HepG2 (cell line): ENCODE data around the gene GLI3. TPM values are rescaled to one million over a fixed set of nuclear protein-coding genes. Genes with fewer than 3 reads are reported as not detected.

Source experiments
- HMG20A ChIP-seq: IDR thresholded peaks from 2 replicates; pipeline ENCODE4 v1.6.1; 2016; ENCODE audit warnings: borderline replicate concordance
- SUZ12 ChIP-seq: fragments of 150-350 bp; IDR thresholded peaks from 2 replicates; pipeline ENCODE4 v1.6.1; 2014; ENCODE audit warnings: low read depth, low read length
- TOPORS ChIP-seq: sonication (generic); formaldehyde crosslinking; IDR thresholded peaks from 2 replicates; pipeline ENCODE4 v1.8.0; 2023; ENCODE audit warnings: mild to moderate bottlenecking, missing genetic modification reagents
- ZNF143 ChIP-seq: sonication (generic); formaldehyde crosslinking; IDR thresholded peaks from 2 replicates; pipeline ENCODE4 v1.4.0; 2020; ENCODE audit warnings: missing genetic modification reagents
- polyA plus RNA-seq, 8 experiments: library from polyadenylated mRNA; depleted of rRNA in 3 of 8; stranded (reverse) in 7 of 8; unstranded in 1 of 8; fragments of >200 nt; fragmentation: Illumina TruSeq in 4 of 8; extraction: Trizol in 4 of 8; gene quantifications; 2 replicates each; pipeline versions ENCODE4 v1.2.1 to v1.2.3, GENCODE V29; 2011 to 2016; ENCODE audit warnings: low read depth in 4 of 8, missing spikeins in 1 of 8, mixed read lengths in 1 of 8; ENCODE audit not compliant: insufficient read depth in 1 of 8
- total RNA-seq, 5 experiments: library from RNA; depleted of rRNA; stranded (reverse); fragments of >200 nt; fragmentation: Illumina TruSeq; extraction: Trizol; gene quantifications; 2 replicates each; pipeline ENCODE4 v1.2.3, GENCODE V29; 2016; ENCODE audit warnings: low read depth in 1 of 5
- TF ChIP-seq, protein P1 (sequence below): sonication (generic); formaldehyde crosslinking; IDR thresholded peaks from one replicate; pipeline ENCODE4 v1.5.1; 2020; ENCODE audit warnings: mild to moderate bottlenecking, missing genetic modification reagents; ENCODE audit errors: not compliant biosample characterization
- TF ChIP-seq, protein P2 (sequence below): sonication (generic); formaldehyde crosslinking; IDR thresholded peaks from 2 replicates; pipeline ENCODE4 v1.5.0; 2020; ENCODE audit warnings: missing genetic modification reagents, mild to moderate bottlenecking, borderline replicate concordance

The GLI3 gene
- total and polyA plus RNA-seq, 2 of the 13 experiments (the other 11 are each of a cell fraction or from before 2014, with no cell fraction given), result not detected

DNA sequence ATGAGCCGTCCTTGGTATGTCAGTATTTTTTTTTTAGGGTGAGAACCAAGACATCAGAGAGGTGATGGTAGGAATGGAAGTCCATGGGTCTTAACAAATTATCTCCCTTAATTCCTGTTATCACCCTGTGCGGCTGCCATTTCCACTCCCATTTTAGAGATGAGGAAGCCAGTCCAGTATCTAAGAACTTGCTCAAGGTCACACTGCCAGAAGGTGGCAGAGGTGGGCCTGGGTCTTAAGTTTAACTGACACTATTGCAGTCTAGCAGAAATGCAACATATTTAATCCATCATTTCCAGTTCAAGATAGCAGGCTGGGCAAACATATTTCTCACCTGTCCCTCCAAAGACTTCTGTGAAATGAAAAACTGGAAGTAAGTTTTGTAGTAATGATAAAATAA is 108.3 kb downstream of the GLI3 start (continued):
- TF ChIP-seq, protein P1, sequence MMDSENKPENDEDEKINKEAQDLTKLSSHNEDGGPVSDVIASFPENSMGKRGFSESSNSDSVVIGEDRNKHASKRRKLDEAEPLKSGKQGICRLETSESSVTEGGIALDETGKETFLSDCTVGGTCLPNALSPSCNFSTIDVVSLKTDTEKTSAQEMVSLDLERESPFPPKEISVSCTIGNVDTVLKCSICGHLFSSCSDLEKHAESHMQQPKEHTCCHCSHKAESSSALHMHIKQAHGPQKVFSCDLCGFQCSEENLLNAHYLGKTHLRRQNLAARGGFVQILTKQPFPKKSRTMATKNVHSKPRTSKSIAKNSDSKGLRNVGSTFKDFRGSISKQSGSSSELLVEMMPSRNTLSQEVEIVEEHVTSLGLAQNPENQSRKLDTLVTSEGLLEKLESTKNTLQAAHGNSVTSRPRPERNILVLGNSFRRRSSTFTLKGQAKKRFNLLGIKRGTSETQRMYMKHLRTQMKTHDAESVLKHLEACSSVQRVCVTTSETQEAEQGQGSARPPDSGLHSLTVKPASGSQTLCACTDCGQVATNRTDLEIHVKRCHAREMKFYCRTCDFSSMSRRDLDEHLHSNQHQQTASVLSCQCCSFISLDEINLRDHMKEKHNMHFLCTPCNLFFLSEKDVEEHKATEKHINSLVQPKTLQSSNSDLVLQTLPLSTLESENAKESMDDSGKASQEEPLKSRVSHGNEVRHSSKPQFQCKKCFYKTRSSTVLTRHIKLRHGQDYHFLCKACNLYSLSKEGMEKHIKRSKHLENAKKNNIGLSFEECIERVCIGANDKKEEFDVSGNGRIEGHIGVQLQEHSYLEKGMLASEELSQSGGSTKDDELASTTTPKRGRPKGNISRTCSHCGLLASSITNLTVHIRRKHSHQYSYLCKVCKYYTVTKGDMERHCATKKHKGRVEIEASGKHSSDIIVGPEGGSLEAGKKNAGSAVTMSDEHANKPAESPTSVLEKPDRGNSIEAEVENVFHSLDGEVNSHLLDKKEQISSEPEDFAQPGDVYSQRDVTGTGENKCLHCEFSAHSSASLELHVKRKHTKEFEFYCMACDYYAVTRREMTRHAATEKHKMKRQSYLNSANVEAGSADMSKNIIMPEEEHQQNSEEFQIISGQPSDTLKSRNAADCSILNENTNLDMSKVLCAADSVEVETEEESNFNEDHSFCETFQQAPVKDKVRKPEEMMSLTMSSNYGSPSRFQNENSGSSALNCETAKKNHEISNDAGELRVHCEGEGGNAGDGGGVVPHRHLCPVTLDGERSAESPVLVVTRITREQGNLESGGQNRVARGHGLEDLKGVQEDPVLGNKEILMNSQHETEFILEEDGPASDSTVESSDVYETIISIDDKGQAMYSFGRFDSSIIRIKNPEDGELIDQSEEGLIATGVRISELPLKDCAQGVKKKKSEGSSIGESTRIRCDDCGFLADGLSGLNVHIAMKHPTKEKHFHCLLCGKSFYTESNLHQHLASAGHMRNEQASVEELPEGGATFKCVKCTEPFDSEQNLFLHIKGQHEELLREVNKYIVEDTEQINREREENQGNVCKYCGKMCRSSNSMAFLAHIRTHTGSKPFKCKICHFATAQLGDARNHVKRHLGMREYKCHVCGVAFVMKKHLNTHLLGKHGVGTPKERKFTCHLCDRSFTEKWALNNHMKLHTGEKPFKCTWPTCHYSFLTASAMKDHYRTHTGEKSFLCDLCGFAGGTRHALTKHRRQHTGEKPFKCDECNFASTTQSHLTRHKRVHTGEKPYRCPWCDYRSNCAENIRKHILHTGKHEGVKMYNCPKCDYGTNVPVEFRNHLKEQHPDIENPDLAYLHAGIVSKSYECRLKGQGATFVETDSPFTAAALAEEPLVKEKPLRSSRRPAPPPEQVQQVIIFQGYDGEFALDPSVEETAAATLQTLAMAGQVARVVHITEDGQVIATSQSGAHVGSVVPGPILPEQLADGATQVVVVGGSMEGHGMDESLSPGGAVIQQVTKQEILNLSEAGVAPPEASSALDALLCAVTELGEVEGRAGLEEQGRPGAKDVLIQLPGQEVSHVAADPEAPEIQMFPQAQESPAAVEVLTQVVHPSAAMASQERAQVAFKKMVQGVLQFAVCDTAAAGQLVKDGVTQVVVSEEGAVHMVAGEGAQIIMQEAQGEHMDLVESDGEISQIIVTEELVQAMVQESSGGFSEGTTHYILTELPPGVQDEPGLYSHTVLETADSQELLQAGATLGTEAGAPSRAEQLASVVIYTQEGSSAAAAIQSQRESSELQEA (CRISPR knock-in tag), result no peak
- TF ChIP-seq TOPORS (CRISPR knock-in tag) (no peak), SUZ12 (no peak), ZNF143 (CRISPR knock-in tag) (no peak), HMG20A (CRISPR knock-in tag) (no peak)
- TF ChIP-seq, protein P2, sequence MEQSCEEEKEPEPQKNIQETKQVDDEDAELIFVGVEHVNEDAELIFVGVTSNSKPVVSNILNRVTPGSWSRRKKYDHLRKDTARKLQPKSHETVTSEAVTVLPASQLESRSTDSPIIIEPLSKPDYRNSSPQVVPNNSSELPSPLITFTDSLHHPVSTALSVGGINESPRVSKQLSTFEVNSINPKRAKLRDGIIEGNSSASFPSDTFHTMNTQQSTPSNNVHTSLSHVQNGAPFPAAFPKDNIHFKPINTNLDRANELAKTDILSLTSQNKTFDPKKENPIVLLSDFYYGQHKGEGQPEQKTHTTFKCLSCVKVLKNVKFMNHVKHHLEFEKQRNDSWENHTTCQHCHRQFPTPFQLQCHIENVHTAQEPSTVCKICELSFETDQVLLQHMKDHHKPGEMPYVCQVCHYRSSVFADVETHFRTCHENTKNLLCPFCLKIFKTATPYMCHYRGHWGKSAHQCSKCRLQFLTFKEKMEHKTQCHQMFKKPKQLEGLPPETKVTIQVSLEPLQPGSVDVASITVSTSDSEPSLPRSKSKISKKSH (CRISPR knock-in tag), result no peak
